ENCODE measurements around the gene GSTK1. TPM values are rescaled to one million over a fixed set of nuclear protein-coding genes. Genes with fewer than 3 reads are reported as not detected.

The GSTK1 gene
- total and polyA plus RNA-seq, 9 of the 15 experiments (the other 6 are each of a cell fraction or from before 2014, with no cell fraction given): 155 to 441 (median 233) TPM

GRCh38 chr7:143290293-143290692 lies 27.1 kb downstream of the GSTK1 start (continued):
- TF ChIP-seq ARID4B (CRISPR knock-in tag; IDR thresholded peaks at IDR 0.05): no peak
- no peak for TF ChIP-seq E2F8 (IDR thresholded peaks at IDR 0.05; ENCODE audit: low read depth, partially characterized antibody)

- no peak overlapping the region for H3K27ac ChIP-seq (ENCODE audit: extremely low read depth, low read depth, low read length)
- FAIRE-seq (no peak), ATAC-seq (no peak), DNase-seq (ENCODE audit: extremely low read depth in 1 of 4, low spot score in 3 of 4) (no peak)
- no peaks in the 10 kb centered on the region; the same call in 1 of the 2 replicates for H4K20me1 ChIP-seq (replicated peaks; ENCODE audit: control insufficient read depth, insufficient read depth, low read length)
- H2AFZ ChIP-seq (ENCODE audit: low read depth, low read length): no peak overlapping the region
- TF ChIP-seq KLF1 (tag; IDR thresholded peaks at IDR 0.05) (no peak), ARID4B (CRISPR knock-in tag; IDR thresholded peaks at IDR 0.05) (peak; percentile 20; the same call in 1 of the 2 replicates), SPI1 (IDR thresholded peaks at IDR 0.05; ENCODE audit: borderline replicate concordance, low read depth, low read length) (peak; percentile 65)
- no TSS peak for BruUV-seq (replicated peaks)
- in situ Hi-C loops (cut with MboI) (no loop called here), intact Hi-C loops (cut with micrococcal nuclease) (no loop called here)
- H3K27me3 ChIP-seq (ENCODE audit: control insufficient read depth in 2 of 2, insufficient read depth in 2 of 2, low read length in 2 of 2): no peaks in the 10 kb centered on the region
- no peak overlapping the region for H3K4me2 ChIP-seq (ENCODE audit: insufficient read depth, low read length)
- WGBS (ENCODE audit: insufficient coverage, low coverage, missing lambda C conversion rate): 98% methylated on average over 5 of the region's 5 CpGs
- H3K9me1 ChIP-seq (ENCODE audit: control insufficient read depth, insufficient read depth, low read length): peaks cover 4% of the 10 kb centered on the region
- no peak overlapping the region for H3K4me3 ChIP-seq
- peaks cover 81% of the 10 kb centered on the region for H3K36me3 ChIP-seq (ENCODE audit: control insufficient read depth, insufficient read depth, low read length)
- POLR2A ChIA-PET: interaction anchor here (1.2 to 1.5 kb wide), 2 partner anchors 13 to 23 kb away, joined by 4 read pairs; partner anchors contain the start of gene CLCN1
- H3K4me1 ChIP-seq (replicated peaks in 1 of 2; ENCODE audit: control insufficient read depth in 2 of 2, insufficient read depth in 2 of 2, low read length in 2 of 2): peaks cover 15 to 28% of the 10 kb centered on the region in 2 experiments; a peak in 4 of 5 replicates
- peaks cover 57% of the 10 kb centered on the region for H3K79me2 ChIP-seq (ENCODE audit: control insufficient read depth, insufficient read depth, low read length)
- H3K9me3 ChIP-seq (replicated peaks; ENCODE audit: control insufficient read depth, insufficient read depth, low read depth, low read length): no peaks in the 10 kb centered on the region
- CTCF ChIA-PET (ENCODE audit: low intra/inter-chr PET ratio): no interaction called here
- H3K9ac ChIP-seq (ENCODE audit: insufficient read depth in 1 of 2, low read depth in 2 of 2, low read length in 2 of 2): no peak overlapping the region
Measured at GRCh38 chr7:143292876-143293275, 29.6 kb downstream of the GSTK1 start.

Measured in K562 (cell line).